Forelimb muscle (tissue), 1 donor: Measurements from ENCODE around the gene TIMM21. TPM values are rescaled to one million over a fixed set of nuclear protein-coding genes. Genes with fewer than 3 reads are reported as not detected.
A peak's percentile ranks its signal among the peaks of the same experiment; 100 is the strongest.

Experiments used
- DNase-seq: peaks from one replicate; pipeline ENCODE4 v3.0.0-alpha.2; 2013; ENCODE audit warnings: low read depth
- polyA plus RNA-seq: library from polyadenylated mRNA; unstranded; fragments of 120-200 nt; gene quantifications from one replicate; pipeline ENCODE4 v1.2.1, GENCODE V29; 2013; ENCODE audit not compliant: insufficient read length

The TIMM21 gene
- polyA plus RNA-seq, 1 donor = 48.2 TPM

DNA sequence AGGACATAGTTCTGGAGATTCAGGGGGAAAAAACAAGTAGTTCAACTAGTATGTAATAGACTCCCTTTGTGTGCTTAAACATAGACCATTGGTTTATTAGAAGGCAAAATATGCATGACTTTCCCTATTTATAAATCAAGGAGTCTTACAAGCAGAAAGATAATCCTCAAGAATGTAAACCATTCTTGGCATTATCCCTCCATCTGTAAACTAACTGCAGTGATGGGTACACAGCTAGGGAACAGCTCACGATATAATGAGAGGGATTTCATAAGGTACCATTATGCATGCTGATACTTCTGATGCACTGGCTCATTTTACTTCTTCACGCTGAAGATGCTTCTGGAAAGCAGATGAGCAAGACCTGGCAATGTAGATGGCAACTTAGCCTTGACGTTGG is 1.6 kb upstream of the TIMM21 start:
- DNase-seq = no peak

GRCh38 chr18:74147491-74147778 is 888 bp upstream of the TIMM21 start:
- no peak for DNase-seq

DNA sequence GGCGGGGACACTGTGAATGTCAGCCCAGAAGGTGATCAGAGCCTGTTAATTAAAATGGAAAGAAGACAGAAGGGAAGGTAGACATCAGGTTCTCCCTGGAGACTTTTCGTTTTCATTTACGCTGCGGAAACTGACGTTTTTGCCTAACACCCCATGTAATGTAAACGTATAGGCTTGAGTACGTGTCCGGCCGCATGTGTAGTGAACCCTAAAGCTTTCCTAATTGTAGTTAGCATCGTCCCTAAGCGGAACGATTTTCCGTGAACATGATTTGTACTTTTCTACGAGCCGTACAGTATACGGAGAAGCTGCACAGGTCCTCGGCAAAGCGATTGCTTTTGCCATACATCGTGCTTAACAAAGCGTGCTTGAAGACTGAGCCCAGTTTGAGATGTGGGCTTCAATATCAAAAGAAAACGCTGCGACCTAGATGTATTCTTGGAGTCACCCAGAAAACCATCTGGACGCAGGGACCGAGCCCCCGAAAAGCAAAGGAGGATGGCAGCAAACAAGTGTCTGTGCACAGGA is 284 bp downstream of the TIMM21 start:
- no peak for DNase-seq

- no peak for DNase-seq
Measured at GRCh38 chr18:74149878-74150277, 1.6 kb downstream of the TIMM21 start.

DNA sequence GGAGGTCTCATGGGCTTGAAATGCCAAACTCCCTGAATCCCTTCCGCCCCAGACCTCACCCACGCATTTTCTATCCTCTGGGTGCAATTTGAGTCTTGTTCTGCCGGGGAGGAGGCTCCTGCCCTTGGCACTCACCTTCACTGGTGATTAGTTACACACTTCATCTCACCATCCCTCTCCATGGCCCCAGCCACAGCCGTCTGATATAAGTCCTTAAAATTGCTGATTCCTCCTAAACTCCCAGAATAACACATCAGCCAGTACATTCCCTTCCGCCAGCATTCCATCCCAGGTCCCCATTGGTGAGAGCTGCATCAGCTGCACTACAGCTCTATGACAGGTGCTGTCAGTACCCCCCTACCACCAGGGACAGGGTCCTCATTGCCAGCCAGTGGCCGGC is 3.9 kb downstream of the TIMM21 start:
- no peak for DNase-seq

- no peak for DNase-seq
Measured at GRCh38 chr18:74152857-74153256, 4.5 kb downstream of the TIMM21 start.

DNA sequence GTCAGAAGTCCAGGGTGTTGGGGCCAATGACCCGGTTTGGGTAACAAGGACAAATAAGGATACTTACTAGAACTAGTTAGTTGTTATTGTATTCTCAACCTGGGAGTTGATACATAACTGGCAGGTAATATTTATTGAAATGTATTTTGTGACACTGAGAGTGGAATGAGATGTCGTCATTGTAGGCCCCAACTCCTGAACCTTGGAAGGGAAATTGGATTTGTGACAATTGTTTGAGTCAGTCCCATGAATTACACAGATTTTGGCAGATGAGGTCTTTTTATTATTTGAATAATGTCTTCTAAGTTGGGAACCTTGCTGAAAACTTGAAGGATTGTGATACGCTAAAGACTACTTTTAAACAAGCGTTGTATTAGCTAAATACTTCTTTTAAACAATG is 5.1 kb downstream of the TIMM21 start:
- no peak for DNase-seq

GRCh38 chr18:74153793-74154192 is 5.5 kb downstream of the TIMM21 start:
- no peak for DNase-seq

DNA sequence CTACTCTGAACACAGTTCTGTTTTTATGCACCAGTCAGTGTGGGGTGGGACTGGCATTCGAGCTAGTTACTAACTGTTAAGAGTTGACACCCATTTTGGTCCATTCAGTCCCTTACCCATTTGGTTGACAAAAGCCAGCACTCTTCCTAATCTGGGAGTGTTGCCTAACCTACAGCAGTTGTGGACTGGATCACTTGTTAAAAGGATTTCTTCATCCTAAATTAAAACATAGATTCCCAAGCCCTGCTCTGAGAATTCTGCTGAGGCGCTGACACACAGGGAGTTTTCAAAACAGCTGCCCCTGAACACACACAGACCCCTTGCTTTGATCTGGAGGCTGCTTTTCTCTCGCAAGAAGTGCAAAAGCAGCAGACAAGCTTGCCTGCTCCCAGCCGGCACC is 6.4 kb downstream of the TIMM21 start:
- DNase-seq = no peak

DNA sequence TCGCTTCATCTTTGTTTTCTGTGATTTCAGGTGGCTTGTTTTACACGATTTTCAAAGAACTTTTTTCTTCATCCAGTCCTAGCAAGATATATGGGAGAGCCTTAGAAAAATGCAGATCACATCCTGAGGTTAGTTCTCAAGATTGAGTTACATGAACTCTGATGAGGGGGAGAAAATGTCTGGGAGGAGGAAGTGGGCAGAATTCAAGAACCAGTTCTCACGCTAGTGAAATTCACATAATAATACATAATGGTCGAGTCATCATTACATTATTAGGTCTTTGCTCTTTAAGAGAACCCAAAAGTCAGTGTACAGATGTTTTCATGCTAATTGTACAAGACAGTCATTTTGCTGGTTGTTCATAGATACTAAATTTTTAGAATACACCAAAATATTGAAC is 7.0 kb downstream of the TIMM21 start:
- no peak for DNase-seq

DNA sequence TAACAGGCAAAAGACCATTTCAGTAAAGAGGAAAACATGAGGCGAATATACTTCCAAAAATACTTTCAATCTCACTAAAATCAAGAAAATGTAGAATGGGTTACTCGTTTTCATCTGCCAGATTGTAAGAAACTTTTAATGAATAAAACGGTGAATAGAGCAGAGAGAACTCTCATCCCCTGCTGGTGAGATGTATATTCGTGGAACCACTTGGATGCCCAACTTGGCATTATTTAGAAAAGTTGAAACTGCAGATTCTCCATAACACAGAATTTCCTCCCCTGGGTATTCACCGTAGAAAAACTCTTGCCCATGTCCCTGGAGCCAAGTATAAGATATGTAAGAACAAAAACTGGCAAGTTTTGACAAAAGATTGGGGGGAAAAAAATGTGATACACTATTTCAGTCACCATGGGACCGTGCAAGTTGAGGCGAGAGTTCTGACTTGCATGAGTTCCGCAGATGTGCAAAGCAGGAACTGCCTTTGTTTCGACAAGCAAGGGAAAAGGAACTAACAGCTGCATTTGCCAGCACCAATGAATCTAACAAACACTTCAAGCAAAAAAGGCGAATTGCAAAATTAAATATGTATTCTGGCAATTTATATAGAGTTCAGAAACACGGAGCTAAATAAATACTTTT is 14.8 kb downstream of the TIMM21 start:
- DNase-seq = peak; percentile 8

DNA sequence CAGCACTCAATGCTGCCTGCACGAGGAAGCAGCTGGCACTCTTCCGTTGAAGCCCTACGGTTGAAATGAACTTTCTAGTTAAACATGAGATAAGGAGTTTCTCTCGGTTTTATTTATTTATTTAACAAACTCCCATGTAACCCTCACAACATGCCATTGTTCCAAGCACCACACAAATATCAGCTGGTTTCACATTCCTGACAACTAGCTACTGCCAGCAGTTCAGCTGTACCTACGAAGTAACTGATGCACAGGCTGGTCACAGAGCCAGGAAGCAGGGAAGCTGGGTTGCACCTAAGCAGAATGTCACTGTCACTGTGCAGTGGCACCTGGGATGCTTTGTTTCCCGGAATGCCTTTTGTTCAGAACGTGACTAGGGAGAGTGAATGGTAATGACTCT is 18.1 kb downstream of the TIMM21 start:
- no peak for DNase-seq

DNA sequence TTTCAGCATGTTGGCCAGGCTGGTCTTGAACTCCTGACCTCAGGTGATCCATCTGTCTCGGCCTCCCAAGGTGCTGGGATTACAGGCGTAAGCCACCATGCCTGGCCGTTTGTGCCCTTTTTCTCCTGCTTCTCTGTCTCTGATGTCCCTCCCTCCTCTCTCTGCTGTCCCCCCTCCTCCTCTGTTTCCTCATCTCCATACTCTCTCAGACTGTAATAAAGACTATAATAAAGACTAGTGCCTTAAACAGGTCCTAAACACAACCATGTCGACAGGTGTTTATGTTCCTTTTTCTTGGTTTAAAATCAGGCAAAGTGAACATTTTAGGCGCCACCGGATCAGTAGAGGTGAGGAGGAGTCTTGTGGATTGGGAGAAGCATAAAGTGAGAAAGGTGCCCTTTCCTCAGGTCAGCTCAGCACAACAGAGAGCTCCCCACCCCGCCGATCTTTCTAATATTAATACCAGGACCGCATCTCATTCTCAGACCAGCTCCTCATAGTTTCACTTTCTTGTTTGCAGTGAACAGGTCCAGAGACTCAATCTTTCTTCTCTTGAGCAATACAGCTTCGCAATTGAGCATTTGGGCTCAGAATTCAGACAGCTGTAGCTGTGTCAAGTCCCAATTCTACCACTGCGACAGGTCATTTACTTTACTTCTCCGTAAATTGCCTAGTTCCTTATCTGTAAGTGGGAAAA is 23.7 kb downstream of the TIMM21 start:
- no peak for DNase-seq

GRCh38 chr18:74172697-74173433 is 24.5 kb downstream of the TIMM21 start:
- no peak for DNase-seq

GRCh38 chr18:74173434-74173750 is 25.1 kb downstream of the TIMM21 start:
- no peak for DNase-seq

DNA sequence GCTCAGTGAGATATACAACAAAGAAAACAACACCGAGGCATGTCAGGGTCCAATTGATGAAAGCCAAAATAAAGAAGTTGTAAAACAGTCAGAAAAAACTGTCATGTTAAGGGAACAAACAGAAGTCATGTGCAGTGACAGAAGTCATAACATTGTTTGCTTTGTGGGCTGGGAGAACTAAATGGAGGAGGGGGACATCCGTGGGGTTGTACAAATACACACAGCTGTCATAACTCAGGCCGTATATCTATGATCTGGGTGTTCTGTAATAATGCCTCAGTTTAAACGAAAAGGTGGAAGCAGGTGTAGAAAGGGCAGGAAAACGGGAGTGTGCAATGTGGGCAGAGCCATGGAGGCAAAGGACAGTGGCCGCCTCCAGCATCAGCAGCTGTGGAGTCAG is 27.3 kb downstream of the TIMM21 start:
- DNase-seq = no peak

DNA sequence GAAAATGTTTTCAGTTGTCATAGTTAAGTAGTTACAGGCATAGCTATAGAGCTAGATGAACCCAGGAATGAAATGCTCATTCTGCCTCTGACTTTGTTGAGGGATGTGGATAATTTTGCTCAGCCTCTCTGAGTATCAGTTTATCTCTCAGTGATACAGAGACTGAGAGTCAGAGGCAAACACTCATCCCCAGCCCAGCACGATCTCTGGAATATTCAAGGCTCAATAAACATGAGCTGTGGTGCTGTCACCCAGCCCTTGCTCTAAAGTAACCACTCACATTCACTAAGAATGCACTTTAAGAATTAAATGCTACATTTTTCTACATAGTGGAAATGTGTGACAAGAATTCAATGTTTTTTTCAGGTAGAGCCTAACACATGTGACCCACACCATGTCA is 30.6 kb downstream of the TIMM21 start:
- no peak for DNase-seq

GRCh38 chr18:74179623-74180199 is 31.4 kb downstream of the TIMM21 start:
- no peak for DNase-seq

DNA sequence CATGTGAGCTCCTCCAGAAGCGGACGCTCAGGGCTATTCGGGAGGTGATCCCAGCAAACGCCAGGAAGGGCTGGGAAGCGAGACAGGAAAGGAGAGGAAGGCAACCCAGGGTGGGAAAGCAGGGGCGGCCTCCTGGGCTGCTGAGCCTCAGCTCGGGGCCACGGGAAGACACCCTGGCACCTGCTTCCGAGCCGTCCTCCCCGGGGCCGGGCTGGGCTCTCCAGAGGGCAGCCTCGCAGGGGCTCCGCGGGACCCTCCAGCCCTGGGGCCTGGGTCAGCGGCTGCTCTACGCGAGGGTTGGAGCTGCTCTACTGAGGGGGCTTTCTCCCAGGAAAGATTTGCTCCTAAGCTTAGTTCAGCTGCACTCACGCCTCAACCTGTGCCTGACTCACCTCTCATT is 34.0 kb downstream of the TIMM21 start:
- DNase-seq = no peak

DNA sequence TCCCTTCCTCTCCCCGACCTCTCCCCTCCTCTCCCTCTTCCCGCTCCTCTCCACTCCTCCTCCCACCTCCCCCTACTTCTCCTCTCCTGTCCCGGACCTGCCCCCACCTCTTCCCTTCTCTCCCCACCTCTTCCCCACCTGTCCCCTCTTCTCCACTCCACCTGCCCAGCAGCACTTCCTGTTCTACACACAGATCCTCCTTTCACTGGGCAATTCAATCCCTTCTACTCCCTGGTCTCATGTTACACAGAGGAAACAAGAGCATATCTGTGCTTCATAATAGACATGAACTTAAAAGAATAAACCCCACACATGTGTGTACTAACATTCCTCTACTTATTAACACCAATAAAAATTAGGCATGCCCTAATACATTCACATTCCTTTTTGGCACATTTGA is 34.8 kb downstream of the TIMM21 start:
- no peak for DNase-seq

DNA sequence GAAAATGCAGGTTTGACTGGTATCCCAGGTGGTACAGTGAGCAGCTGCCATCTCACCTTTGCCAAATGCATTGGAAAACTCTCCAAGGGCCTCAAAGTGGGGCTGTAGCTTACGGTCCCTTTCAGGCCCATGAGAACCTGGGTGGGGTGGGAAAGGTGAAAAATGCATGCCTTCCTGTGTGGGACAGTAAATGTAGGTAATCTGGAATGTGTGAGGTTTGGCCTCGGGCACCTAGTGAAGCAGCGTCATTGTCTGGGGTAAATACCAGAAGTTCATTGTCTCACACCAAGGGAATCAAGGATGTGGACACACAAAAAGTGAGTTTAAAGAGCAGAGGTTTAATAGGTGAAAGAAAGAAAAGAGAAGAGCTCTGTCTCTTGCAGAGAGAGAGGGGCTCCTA is 36.6 kb downstream of the TIMM21 start:
- no peak for DNase-seq

DNA sequence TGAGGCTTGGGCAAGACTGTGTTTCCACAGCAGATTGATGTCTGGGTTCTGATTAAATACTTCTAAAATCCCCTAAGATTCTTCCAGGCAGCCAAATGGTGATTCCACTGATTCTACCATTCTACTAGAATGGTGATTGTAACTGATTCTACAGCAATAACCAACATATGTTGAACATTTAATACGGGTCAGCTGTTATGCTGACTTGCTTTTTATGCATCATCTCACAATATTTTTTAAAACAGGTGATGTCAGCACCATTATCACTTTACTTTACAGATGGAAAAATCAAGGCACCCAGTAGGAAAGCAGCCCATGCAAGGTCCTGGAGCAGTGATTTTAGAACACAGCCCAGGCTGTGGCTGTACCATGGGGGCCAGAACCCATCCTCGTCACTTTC is 37.5 kb downstream of the TIMM21 start:
- DNase-seq = no peak

- no peak for DNase-seq
Measured at GRCh38 chr18:74186661-74187060, 38.3 kb downstream of the TIMM21 start.
